HG03025 (cell line): ENCODE results near the gene CENPF.

ENCODE experiments used
- ATAC-seq: cut with Tn5 transposase; IDR thresholded peaks from one replicate; pipeline ENCODE4 v1.9.1; 2021; ENCODE audit warnings: mild to moderate bottlenecking, moderate library complexity; ENCODE audit not compliant: unreplicated experiment, low FRiP score

The CENPF gene

DNA sequence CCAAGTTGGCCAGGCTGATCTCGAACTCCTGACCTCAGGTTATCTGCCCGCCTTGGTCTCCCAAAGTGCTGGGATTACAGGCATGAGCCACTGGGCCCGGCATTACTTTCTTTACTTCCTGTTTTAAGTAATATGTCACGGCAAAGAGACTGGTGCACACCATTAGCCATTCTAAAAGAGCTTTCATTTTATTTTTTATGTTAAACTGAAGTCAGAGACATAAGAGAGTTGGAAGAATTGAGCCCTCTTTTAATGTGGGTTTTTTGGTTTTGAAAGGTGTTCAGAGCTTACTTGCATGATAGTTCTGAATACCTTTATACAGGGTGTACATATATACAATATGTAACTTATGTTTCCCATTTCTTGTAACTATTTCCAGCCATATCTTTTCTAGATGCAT lies 14.3 kb downstream of the CENPF start:
- ATAC-seq, result no peak

DNA sequence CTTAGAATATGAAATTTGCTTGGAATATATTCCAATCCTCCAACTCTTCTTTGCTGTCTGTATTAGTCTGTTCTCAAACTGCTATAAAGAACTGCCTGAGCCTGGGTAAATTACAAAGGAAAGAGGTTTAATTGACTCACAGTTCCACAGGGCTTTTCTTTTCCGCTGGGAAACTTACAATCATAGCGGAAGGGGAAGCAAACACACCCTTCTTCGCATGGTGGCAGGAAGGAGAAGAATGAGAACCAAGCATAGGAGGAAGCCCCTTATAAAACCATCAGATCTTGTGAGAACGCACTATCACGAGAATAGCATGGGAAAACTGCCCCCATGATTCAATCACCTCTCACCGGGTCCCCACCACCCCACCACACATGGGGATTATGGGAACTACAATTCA lies 14.8 kb downstream of the CENPF start:
- no peak for ATAC-seq

DNA sequence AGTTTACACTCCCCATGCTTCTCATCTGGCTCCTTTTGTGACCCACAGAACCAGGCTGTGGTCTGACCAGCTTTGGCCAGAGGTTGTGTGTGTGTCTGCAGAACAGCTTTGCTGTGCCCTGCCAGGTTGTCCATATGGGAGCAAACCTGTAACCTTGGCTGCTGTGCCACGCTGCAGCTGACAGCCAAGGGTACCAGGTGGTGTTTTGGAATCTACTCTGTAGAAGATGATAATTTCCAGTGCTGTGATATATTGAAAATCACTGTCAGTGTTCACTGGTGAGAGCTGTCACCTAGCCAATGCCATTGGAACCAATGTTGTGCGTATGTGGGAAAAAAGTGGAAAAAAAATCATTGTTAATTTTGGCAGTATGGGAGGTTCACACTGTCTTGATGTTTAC lies 18.2 kb downstream of the CENPF start:
- no peak for ATAC-seq

DNA sequence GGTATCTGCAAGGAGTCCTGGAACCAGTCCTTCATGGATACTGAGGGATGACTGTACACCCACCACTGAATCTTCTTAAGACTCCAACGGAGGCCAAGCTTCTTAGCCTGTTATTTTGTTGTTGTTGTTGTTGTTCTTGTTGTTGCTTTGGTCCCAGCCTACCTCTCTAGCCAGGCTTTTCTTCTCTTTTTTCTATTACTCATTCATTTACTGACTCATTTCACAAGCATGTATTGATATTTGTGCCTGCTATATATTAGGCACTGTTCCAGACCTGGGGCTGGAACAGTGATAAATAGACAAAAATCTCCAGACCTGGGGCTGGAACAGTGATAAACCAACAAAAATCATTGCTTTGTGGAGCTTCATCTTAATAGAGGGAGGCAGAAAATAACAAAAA lies 20.4 kb downstream of the CENPF start:
- ATAC-seq, result no peak

DNA sequence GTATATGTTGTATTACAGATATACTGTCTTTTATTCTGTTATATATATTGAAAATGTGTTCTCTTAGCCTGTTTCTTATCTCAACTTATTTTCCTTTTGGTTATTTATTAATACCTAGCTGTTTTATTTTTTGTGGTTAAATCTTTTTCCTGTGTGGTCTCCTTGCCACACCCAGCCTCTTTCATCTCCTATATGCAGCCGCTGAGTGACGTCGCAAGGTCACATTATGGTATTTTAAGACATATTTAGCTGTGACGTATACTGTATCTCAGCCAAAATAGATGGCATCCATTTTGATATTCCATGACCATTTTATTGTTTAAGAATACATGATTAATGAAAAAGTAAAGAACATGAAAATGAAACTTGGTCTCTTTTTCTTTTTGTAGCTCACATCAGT lies 29.1 kb downstream of the CENPF start:
- ATAC-seq, result no peak

DNA sequence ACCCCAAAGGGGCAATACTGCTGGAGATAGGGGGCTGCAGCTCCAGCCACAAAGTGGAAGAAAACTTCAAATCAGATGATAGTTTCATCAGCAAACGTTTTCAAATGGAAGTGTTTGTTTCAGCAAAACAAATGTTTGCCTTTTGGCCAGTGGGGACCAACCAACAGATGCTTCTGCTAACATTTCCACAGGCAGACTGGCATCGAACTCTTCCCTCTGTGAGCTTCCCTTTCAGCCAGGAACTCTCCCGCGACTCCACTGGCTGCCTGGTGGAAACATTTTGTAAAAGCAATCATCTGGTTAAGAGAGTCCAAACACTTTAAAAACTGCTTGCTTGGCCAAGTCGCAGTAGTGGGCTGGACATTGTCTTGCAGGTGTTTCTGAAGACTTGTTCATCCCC lies 30.7 kb downstream of the CENPF start:
- no peak for ATAC-seq

DNA sequence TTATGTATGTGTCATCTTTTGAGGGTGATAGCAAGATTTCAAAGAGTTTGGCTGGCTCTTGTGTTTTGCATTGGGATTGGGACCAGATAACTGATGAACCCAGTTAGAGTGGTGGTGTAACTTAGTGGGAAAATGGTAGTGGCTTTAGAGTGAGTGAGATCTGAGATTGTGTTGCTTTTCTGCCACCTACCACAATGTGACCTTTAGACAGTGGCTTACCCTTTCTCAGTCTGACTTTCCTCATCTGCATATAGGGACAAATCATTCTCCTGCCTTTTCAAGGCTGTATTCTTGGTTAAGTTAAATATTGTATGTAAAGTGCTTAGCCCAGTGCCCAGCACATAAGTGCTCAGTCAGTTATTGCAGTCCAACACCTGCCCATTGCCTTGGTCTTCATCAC lies 31.3 kb downstream of the CENPF start:
- ATAC-seq, result no peak

DNA sequence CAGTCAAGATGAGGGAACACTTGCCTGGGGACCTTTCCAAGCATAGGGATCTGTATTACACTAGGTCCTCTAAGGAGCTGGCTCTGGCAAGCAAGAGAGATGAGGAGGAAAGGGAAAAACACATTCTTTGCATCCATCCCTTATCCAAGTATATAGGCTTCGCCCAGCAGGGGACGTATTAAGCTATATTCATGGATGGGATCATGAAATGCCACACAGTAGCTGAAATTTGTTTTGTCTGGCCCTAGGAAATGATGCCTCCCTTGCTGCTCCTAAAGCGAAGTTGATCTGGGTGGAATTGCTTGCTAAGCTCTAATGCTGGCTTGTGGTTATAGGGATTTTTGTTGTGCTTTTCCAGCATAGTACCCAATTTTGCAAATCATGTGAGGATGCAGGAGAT lies 32.1 kb downstream of the CENPF start:
- ATAC-seq, result no peak

DNA sequence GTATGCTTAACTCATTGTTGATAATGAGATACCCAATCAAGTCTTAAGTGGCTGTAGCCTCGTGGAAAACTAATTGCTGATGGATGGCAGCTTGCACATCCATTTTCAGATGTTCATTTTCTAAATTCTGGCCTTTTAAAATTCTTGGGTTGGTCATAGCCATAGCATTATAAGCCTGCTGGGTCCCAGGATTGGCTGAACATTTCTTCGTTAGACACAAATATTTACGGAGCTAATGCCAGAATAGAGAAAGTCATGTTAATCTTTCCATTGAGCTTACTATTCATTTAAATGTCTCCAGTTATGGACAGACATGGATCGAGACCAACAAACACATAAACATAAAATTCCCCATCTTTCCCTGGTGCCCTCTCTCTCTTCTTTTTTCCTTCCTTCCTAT lies 32.5 kb downstream of the CENPF start:
- ATAC-seq, result no peak

DNA sequence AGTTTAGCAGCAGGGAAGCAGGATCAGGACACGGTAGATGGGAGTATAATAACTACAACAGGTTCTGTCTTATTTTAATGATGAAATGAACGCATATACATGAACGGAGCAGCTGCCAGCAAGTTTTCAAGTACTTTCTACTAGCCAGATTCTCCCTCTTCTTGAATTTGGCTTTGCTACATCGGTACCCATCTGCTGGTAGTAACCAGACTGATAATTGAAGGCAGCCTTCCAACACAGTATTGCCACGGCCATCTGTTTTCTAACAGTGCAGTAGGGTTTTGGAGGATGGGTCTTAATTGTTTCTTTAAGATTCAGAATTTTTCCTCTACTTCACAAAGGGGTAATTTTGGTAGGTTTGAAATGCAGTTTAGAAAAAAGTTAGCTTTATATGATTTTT lies 33.4 kb downstream of the CENPF start:
- ATAC-seq, result no peak

DNA sequence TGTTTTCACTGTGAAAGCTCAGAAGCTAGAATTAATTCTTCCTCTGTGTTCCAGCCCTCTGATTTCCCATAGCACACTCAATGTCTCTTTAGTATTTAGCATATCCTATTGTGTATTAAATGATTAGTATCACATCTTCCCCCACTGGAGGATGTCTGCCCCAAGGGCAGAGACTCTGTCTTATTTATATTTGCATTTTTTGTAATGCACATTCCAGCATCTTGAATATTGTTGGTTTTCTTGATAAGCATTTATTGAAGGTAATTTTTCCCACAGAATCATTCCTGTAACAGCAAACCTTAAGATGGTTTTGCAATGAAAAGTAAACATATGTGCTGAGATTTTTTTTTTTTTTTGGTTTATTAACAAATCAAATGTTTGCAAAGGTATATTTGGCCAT lies 34.1 kb downstream of the CENPF start:
- ATAC-seq, result no peak

DNA sequence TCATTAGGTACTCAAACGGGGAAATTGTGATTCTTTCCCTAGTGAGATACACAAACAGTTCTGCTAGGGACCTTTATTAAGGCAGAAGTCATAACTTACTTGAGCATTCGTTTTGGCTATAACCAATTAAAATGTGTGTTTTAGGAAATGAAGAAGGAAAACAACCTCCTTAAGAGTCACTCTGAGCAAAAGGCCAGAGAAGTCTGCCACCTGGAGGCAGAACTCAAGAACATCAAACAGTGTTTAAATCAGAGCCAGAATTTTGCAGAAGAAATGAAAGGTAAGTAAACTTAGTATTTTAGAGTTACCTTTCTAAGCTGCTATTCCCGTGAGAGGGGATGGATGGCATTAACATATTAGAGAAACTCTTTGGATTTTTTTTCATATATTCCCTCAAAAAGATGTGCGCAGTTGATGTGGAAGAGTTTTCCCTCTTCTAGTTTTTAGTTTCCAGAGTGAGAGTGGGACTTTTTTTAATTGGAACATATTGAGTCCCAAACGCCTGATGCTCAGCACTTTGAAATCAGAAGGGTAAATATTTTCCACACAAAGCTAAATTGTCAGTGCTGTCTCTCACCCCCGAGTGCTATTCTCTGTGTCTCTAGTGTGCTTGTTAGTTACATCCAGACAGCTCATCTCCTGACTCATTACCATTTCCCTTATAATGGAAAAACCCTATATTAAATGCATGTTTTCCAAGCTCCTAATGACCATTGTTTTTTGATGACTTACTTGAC lies 34.9 kb downstream of the CENPF start:
- ATAC-seq, result no peak

DNA sequence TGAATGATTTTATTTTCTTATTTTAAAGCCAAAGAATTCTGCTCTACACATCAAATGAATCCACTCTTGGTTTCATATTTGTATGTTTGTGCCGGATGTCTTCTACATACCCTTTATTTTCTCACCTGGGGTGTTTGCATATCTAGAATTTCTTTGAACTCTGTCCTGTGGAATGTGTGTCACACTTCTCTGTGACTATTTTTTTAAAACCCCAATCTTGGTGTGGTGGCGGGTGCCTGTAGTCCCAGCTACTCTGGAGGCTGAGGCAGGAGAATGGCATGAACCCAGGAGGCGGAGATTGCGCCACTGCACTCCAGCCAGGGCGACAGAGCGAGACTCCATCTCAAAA lies 35.4 kb downstream of the CENPF start:
- no peak for ATAC-seq

DNA sequence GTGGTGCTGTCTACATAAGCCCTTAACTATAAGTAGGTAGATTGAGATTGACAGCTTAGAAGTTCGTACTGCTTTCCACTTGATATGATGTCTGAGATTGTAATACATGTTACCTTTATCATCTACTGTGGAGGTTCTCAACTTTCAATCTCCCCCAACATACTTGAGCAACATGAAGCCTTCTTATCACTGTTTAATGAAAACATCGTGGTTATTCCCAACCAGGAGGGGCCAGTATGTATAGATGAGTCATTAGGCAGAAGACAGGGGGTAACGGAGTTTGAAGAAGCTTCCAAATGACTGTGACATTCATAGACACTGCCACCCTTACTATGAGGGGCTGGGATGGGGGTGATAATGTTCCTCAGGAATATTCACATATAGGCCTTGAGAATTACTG lies 36.0 kb downstream of the CENPF start:
- no peak for ATAC-seq

DNA sequence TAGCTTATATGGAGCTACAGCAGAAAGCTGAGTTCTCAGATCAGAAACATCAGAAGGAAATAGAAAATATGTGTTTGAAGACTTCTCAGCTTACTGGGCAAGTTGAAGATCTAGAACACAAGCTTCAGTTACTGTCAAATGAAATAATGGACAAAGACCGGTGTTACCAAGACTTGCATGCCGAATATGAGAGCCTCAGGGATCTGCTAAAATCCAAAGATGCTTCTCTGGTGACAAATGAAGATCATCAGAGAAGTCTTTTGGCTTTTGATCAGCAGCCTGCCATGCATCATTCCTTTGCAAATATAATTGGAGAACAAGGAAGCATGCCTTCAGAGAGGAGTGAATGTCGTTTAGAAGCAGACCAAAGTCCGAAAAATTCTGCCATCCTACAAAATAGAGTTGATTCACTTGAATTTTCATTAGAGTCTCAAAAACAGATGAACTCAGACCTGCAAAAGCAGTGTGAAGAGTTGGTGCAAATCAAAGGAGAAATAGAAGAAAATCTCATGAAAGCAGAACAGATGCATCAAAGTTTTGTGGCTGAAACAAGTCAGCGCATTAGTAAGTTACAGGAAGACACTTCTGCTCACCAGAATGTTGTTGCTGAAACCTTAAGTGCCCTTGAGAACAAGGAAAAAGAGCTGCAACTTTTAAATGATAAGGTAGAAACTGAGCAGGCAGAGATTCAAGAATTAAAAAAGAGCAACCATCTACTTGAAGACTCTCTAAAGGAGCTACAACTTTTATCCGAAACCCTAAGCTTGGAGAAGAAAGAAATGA lies 37.6 kb downstream of the CENPF start:
- ATAC-seq, result no peak

DNA sequence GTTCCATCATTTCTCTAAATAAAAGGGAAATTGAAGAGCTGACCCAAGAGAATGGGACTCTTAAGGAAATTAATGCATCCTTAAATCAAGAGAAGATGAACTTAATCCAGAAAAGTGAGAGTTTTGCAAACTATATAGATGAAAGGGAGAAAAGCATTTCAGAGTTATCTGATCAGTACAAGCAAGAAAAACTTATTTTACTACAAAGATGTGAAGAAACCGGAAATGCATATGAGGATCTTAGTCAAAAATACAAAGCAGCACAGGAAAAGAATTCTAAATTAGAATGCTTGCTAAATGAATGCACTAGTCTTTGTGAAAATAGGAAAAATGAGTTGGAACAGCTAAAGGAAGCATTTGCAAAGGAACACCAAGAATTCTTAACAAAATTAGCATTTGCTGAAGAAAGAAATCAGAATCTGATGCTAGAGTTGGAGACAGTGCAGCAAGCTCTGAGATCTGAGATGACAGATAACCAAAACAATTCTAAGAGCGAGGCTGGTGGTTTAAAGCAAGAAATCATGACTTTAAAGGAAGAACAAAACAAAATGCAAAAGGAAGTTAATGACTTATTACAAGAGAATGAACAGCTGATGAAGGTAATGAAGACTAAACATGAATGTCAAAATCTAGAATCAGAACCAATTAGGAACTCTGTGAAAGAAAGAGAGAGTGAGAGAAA lies 38.4 kb downstream of the CENPF start:
- ATAC-seq, result no peak

DNA sequence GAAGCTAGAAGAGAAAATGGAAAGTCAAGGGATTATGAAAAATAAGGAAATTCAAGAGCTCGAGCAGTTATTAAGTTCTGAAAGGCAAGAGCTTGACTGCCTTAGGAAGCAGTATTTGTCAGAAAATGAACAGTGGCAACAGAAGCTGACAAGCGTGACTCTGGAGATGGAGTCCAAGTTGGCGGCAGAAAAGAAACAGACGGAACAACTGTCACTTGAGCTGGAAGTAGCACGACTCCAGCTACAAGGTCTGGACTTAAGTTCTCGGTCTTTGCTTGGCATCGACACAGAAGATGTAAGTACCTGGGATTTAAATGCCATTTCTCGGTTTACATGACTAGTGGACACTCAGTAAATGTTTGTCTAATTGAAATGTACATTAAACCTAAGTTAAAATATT lies 40.0 kb downstream of the CENPF start:
- no peak for ATAC-seq

DNA sequence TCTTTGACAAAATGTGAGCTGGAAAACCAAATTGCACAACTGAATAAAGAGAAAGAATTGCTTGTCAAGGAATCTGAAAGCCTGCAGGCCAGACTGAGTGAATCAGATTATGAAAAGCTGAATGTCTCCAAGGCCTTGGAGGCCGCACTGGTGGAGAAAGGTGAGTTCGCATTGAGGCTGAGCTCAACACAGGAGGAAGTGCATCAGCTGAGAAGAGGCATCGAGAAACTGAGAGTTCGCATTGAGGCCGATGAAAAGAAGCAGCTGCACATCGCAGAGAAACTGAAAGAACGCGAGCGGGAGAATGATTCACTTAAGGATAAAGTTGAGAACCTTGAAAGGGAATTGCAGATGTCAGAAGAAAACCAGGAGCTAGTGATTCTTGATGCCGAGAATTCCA lies 42.7 kb downstream of the CENPF start:
- ATAC-seq, result no peak

DNA sequence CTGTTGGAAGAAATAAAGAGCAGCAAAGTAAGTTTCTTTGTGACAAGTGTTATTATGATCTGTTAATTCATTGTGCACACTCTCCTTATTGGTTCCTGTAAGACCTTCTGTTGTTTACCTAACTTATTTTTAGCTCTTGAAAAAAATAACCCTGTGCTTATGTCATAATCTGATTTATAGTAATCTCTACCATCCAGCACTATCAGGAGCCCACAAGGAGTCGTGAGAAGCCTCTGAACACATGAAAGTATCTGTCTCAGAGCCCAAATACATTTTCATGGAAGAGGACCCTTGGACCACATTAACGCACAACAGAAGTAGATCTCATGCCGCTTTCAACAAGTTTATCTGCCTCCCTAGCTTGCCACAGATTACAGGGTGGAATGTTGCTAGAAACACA lies 45.8 kb downstream of the CENPF start:
- ATAC-seq, result no peak

DNA sequence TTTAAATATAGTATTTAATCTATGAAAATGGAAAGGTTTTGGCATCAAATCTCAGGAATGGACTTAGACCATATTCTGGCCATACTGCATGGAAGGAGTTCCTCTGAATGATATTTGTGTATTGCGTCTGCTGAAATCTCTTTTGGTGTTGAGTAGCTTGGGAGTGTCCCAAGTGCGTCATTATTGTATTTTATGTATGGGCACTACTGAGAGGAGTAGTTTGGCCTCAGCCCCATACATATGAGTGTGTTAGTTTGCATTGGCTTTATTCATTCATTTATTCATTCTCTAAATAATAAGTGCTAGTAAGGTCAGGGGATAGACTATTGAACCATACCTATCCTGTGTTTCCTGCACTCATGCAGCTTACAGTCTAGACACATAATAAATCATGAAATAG lies 46.6 kb downstream of the CENPF start:
- ATAC-seq, result no peak

DNA sequence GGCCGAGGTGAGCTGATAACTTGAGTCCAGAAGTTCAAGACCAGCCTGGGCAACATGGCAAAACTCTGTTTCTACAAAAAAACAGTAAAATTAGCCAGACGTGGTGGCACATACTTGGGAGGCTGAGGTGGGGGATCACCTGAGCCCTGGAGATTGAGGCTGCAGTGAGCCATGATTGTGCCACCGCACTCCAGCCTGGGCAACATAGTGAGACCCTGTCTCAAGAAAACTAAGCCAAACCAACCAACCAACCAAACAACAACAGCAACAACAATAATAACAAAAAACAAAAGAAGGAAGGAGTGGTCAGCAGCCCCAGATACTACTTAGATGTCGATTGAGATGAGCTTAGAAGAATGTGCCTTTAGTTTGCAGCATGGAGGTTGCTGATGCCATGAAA lies 47.7 kb downstream of the CENPF start:
- ATAC-seq, result no peak

DNA sequence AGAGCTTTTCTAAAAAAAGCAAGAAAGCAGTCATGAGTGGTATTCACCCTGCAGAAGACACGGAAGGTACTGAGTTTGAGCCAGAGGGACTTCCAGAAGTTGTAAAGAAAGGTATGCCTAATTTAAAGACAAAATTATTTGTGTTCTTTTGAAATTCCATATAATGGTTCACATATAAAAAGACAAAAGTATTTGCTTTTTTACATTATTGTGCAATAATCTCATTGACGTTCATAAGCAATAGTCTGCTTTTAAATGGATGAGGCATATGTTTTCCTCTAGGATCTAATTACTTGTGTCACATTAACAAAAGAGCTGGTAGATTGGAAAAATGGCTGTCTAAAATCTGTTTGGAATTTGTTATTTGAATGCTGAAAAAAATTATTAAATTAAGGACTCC lies 54.3 kb downstream of the CENPF start:
- no peak for ATAC-seq
